ENCODE data around the gene ACSL1. TPM values are rescaled to one million over a fixed set of nuclear protein-coding genes. Genes with fewer than 3 reads are reported as not detected.

The ACSL1 gene
- total RNA-seq, 2 experiments from 2014 or later, result 16.0 to 16.1 TPM

- Mint-ChIP-seq H3K4me3 (no peak overlapping the region), H3K9me3 (no peaks in the 10 kb centered on the region), H3K4me1 (peaks cover 7% of the 10 kb centered on the region), H3K27ac (no peak overlapping the region), H3K36me3 (ENCODE audit: low read depth) (no peaks in the 10 kb centered on the region), H3K27me3 (peaks cover 5% of the 10 kb centered on the region)
- ChIA-PET CTCF (interaction anchor here (1.0 kb wide), 1 partner anchor 12 kb away, joined by 4 read pairs; no protein-coding TSS in a partner anchor), POLR2A (no interaction called here)
- no peak for DNase-seq
Observed at GRCh38 chr4:184833046-184833838, 7.5 kb upstream of the ACSL1 start.

DNA sequence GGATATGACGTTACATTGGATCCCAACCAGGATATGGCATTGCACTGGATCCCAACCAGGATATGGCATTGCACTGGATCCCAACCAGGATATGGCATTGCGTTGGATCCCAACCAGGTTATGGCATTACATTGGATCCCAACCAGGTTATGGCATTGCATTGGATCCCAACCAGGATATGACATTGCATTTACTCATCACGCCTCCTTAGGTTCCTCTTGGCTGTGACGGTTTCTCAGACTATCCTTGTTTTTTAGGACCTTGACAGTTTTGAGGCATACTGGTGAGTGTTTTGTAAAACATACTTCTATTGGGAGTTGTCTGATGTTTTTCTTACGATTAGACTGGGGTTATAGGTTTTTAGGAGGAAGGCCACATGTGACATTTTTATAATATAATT lies 5.4 kb upstream of the ACSL1 start:
- no peaks in the 10 kb centered on the region for H3K36me3 Mint-ChIP-seq (ENCODE audit: low read depth)
- H3K27ac Mint-ChIP-seq, result no peak overlapping the region
- POLR2A ChIA-PET, result no interaction called here
- H3K4me3 Mint-ChIP-seq, result no peak overlapping the region
- CTCF ChIA-PET, result no interaction called here
- DNase-seq, result no peak
- H3K27me3 Mint-ChIP-seq, result peaks cover 13% of the 10 kb centered on the region
- peaks cover 11% of the 10 kb centered on the region for H3K4me1 Mint-ChIP-seq
- no peaks in the 10 kb centered on the region for H3K9me3 Mint-ChIP-seq

DNA sequence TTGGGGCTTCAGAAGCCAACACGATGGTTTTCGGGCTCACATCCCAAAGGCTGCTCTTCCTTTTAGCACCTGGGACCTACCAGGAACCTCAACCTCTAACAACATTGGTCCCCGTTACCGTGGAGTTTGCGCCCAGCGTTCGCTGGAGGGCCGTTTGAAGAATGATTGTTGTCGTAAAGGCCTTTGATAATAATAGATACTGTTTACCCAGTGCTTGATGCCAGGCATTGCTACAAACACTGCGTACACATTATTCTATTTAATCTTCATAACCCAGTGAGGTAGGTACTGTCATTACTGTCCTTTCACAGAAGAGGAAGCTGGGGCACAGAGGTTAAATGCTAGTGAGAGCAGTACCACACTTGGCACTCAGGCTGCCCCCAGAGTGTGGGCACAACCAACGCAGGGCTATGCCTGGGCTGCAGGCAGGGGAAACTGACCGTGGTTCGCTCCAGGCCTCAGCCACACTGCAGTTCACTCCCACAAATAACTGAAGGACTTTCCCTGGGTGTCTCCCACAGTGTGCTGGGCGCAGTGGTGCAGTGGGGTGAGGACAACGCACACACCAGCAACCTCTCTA lies 1.0 kb upstream of the ACSL1 start:
- peaks cover 35% of the 10 kb centered on the region for H3K4me1 Mint-ChIP-seq
- H3K4me3 Mint-ChIP-seq, result peak overlapping the region; percentile 86
- no peaks in the 10 kb centered on the region for H3K36me3 Mint-ChIP-seq (ENCODE audit: low read depth)
- ChIA-PET POLR2A (interaction anchor here (0.9 to 2.3 kb wide), 6 partner anchors 9 to 558 kb away, joined by 3 to 7 read pairs (median 4); partner anchors contain the start of genes CASP3 and PRIMPOL), CTCF (no interaction called here)
- no peak for DNase-seq
- H3K27me3 Mint-ChIP-seq, result peaks cover 13% of the 10 kb centered on the region
- peak overlapping the region; percentile 65 for H3K27ac Mint-ChIP-seq
- no peaks in the 10 kb centered on the region for H3K9me3 Mint-ChIP-seq

DNA sequence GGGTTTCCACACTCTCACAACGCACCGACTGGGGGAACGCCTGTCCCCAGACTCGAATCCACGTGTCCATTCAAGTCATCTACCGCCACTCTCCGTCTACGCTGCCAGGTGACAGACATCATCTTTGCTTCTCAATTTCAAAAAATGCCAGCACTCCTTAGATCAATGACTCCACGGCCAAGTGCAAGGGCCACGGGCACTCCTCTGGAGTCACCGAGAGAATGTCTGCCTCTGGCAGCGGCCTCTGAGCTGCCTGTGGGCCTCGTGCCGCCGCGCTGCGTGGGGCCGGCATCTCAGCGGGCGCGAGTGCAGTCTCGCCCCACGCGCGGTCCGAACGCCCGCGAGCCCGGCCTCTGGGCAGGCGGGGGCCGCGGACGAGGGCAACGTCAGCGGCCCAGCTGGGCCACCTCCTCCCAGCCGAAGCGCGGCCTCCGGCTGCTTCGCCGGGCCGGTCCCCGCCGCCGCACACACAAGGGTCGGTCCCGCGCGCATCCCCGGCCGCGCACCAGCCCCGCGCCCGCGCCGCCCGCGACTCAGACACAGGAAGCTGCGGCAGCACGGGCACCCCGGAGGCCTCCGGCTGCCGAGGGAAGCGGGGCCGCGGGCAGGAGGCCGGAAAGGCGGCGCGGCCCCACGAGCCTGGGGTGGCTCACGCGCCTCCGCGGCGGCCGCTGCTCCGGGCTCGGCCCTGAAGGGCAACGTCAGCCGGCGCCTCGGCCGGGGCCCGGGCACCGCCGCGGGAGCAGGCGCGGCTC lies 450 bp downstream of the ACSL1 start:
- peaks cover 36% of the 10 kb centered on the region for H3K4me1 Mint-ChIP-seq
- peak overlapping the region; percentile 77 for H3K4me3 Mint-ChIP-seq
- DNase-seq, result peak; percentile 67
- H3K27ac Mint-ChIP-seq, result peak overlapping the region; percentile 69
- H3K9me3 Mint-ChIP-seq, result no peaks in the 10 kb centered on the region
- CTCF ChIA-PET, result interaction anchor here (1.0 to 1.3 kb wide), 3 partner anchors 84 to 561 kb away, joined by 3 to 4 read pairs (median 4); partner anchors contain the start of gene CENPU
- H3K36me3 Mint-ChIP-seq (ENCODE audit: low read depth), result no peaks in the 10 kb centered on the region
- POLR2A ChIA-PET, result interaction anchor here (0.6 to 2.6 kb wide), 8 partner anchors 12 to 570 kb away, joined by 3 to 21 read pairs (median 4); partner anchors contain the start of genes CASP3, CENPU, PRIMPOL and SLC25A4
- H3K27me3 Mint-ChIP-seq, result peaks cover 13% of the 10 kb centered on the region

DNA sequence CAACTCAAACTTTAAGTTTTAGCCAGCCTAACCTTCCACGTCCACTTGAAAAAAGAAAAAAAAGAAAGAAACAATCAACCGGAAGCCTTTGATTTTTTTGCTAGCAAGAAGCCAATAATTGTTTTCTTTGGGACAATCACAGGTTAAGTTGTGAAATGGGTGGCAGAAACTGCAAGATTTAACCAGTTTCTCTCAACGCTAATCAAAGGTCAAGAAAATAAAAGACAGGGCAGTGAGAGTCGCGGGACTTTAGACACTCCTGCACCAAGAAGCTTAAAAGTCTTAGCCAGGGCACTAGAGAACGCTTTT lies 1.0 kb downstream of the ACSL1 start:
- peaks cover 13% of the 10 kb centered on the region for H3K27me3 Mint-ChIP-seq
- H3K4me3 Mint-ChIP-seq, result peak overlapping the region; percentile 77
- H3K4me1 Mint-ChIP-seq, result peaks cover 38% of the 10 kb centered on the region
- ChIA-PET CTCF (interaction anchor here (1.0 to 1.3 kb wide), 3 partner anchors 84 to 561 kb away, joined by 3 to 4 read pairs (median 4); partner anchors contain the start of gene CENPU), POLR2A (interaction anchor here (1.0 to 2.6 kb wide), 7 partner anchors 11 to 570 kb away, joined by 3 to 21 read pairs (median 3); partner anchors contain the start of genes CENPU and SLC25A4)
- H3K27ac Mint-ChIP-seq, result peak overlapping the region; percentile 69
- DNase-seq, result no peak
- no peaks in the 10 kb centered on the region for H3K9me3 Mint-ChIP-seq
- no peaks in the 10 kb centered on the region for H3K36me3 Mint-ChIP-seq (ENCODE audit: low read depth)

- peaks cover 38% of the 10 kb centered on the region for H3K4me1 Mint-ChIP-seq
- H3K9me3 Mint-ChIP-seq, result no peaks in the 10 kb centered on the region
- ChIA-PET CTCF (interaction anchor here (1.0 to 1.3 kb wide), 3 partner anchors 83 to 560 kb away, joined by 3 to 4 read pairs (median 4); partner anchors contain the start of gene CENPU), POLR2A (interaction anchor here (1.0 to 2.6 kb wide), 4 partner anchors 11 to 559 kb away, joined by 3 to 21 read pairs (median 3); partner anchors contain the start of gene CENPU)
- peaks cover 11% of the 10 kb centered on the region for H3K27me3 Mint-ChIP-seq
- peak overlapping the region; percentile 69 for H3K27ac Mint-ChIP-seq
- no peak for DNase-seq
- H3K36me3 Mint-ChIP-seq (ENCODE audit: low read depth), result no peaks in the 10 kb centered on the region
- peak overlapping the region; percentile 77 for H3K4me3 Mint-ChIP-seq
Observed at GRCh38 chr4:184824081-184824775, 1.5 kb downstream of the ACSL1 start.

DNA sequence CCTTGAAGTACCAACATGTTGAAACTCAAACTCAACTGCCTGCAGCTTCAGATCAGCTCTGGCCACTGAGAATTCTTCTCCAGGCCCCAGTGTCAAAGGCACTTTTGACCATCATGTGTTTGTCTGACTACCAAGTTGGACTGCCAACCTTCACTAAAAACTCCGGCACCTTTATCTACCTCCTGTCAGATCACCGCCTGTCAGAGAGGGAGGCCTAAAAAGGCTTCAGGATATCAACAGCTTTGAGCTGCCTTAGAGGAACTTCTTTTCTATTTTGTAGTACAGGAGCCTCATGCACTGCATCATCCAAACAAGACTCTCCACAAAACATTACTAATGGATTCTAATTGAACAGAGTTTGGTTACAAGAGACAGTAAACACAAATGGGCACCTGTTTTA lies 2.8 kb downstream of the ACSL1 start:
- no peaks in the 10 kb centered on the region for H3K9me3 Mint-ChIP-seq
- no peak overlapping the region for H3K4me3 Mint-ChIP-seq
- ChIA-PET CTCF (interaction anchor here (1.2 kb wide), 1 partner anchor 77 kb away, joined by 4 read pairs; no protein-coding TSS in a partner anchor), POLR2A (interaction anchor here (3.4 kb wide), 1 partner anchor 89 kb away, joined by 10 read pairs; the partner anchor contains the start of gene CENPU)
- H3K27ac Mint-ChIP-seq, result no peak overlapping the region
- peaks cover 45% of the 10 kb centered on the region for H3K4me1 Mint-ChIP-seq
- no peaks in the 10 kb centered on the region for H3K36me3 Mint-ChIP-seq (ENCODE audit: low read depth)
- peaks cover 7% of the 10 kb centered on the region for H3K27me3 Mint-ChIP-seq
- DNase-seq, result no peak

DNA sequence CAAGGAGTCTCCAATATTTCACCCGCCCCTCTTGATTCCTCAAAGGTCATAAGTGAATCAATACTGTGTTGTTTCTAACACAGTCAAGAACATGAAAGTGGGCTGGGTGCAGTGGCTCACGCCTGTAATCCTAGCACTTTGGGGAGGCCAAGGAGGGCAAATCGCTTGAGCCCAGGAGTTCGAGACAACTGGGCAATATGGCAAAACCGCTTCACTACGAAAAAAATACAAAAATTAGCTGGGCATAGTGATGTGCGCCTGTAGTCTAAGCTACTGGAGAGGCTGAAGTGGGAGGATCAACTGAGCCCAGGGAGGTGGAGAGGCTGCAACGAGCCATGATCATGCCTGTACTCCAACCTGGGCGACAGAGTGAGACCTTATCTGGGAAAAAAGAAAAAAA lies 3.4 kb downstream of the ACSL1 start:
- no peak for DNase-seq
- Mint-ChIP-seq H3K4me1 (peaks cover 43% of the 10 kb centered on the region), H3K36me3 (ENCODE audit: low read depth) (no peaks in the 10 kb centered on the region), H3K4me3 (no peak overlapping the region), H3K9me3 (no peaks in the 10 kb centered on the region), H3K27ac (no peak overlapping the region), H3K27me3 (peaks cover 3% of the 10 kb centered on the region)
- ChIA-PET CTCF (interaction anchor here (0.6 to 1.2 kb wide), 2 partner anchors 52 to 77 kb away, joined by 3 to 4 read pairs; no protein-coding TSS in a partner anchor), POLR2A (interaction anchor here (3.4 kb wide), 1 partner anchor 88 kb away, joined by 10 read pairs; the partner anchor contains the start of gene CENPU)

DNA sequence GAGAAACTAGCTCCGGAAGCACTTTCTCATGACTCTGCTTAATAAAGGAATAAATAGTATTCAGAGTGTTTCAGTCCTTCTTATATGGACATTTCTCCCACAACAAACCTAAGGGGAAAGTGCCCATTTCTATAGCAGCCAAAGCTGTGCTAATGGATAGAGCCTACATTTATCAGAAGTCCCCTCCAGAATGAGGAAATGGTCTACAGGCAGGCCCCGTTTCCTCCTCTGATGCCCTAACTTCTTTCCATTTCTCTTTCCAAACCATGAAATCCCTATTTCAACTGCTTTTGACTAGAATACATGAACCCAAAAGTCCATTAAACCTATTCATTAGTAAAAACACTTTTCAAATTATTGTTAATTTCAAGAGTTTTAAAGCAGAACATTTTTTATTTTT lies 4.5 kb downstream of the ACSL1 start:
- no peaks in the 10 kb centered on the region for H3K36me3 Mint-ChIP-seq (ENCODE audit: low read depth)
- no peaks in the 10 kb centered on the region for H3K27me3 Mint-ChIP-seq
- ChIA-PET POLR2A (interaction anchor here (3.4 kb wide), 1 partner anchor 87 kb away, joined by 10 read pairs; the partner anchor contains the start of gene CENPU), CTCF (no interaction called here)
- peaks cover 34% of the 10 kb centered on the region for H3K4me1 Mint-ChIP-seq
- H3K9me3 Mint-ChIP-seq, result no peaks in the 10 kb centered on the region
- no peak for DNase-seq
- H3K4me3 Mint-ChIP-seq, result no peak overlapping the region
- H3K27ac Mint-ChIP-seq, result no peak overlapping the region

DNA sequence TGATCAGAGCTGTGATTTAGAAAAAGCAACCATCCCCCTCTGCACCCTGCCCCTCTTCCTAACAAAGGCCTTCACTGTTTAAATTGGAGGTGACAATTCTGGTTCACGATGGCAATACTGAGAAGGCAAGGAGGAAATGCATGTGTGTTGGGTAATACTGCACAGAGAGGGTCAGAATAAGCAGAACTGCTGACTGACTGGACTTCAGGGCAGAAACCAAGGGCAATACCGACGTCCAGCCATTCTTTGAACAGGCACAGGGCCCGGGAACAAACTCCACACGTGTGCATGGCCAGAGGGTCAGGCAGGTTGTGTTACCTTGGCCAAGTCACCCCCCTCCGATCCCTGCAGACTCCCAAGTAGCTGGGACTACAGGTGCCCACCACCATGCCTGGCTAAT lies 6.0 kb downstream of the ACSL1 start:
- POLR2A ChIA-PET, result interaction anchor here (1.1 kb wide), 1 partner anchor 62 kb away, joined by 4 read pairs; no protein-coding TSS in a partner anchor
- Mint-ChIP-seq H3K4me1 (peaks cover 36% of the 10 kb centered on the region), H3K36me3 (ENCODE audit: low read depth) (no peaks in the 10 kb centered on the region), H3K9me3 (no peaks in the 10 kb centered on the region), H3K4me3 (no peak overlapping the region), H3K27ac (no peak overlapping the region), H3K27me3 (no peaks in the 10 kb centered on the region)
- CTCF ChIA-PET, result interaction anchor here (1.0 kb wide), 1 partner anchor 74 kb away, joined by 3 read pairs; no protein-coding TSS in a partner anchor
- no peak for DNase-seq

- Mint-ChIP-seq H3K36me3 (ENCODE audit: low read depth) (no peaks in the 10 kb centered on the region), H3K4me3 (no peak overlapping the region), H3K27ac (no peak overlapping the region), H3K27me3 (no peaks in the 10 kb centered on the region), H3K4me1 (peaks cover 22% of the 10 kb centered on the region), H3K9me3 (no peaks in the 10 kb centered on the region)
- CTCF ChIA-PET, result no interaction called here
- DNase-seq, result no peak
- POLR2A ChIA-PET, result no interaction called here
Observed at GRCh38 chr4:184818216-184818564, 7.6 kb downstream of the ACSL1 start.

DNA sequence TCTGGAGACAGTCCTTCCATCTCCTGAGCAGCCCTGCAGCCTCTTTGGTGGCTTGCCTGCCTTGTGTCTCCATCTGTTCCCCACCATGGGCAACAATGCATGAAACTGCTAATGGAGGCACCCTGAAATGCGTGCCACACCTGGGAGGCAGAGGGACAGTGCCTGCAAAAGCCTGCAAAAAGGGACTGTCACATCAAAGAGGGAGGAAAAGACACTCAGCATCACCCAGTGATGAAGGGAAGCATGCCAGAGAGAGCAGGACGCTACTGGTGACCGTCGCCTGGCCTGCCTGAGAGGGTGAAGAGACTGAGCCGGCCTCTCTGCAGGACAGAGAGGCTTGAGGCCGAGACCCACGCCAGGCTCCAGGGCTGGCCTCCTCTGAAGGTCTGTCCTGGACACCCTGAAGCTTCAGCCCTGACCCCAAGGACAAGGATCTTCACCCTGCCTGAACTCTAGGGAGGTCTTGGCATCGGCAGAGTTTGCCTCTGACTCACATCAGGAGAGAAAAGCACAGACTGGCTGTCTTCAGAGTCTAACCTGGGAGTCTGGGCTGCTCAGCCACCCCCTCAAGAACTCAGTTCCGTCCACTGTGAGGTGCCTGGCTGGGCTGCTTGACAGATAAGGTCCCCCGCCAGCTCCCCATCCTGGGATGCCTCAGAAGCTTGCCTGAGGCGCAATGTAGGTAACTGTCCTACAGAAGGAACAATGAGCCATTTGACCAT lies 8.1 kb downstream of the ACSL1 start:
- peaks cover 18% of the 10 kb centered on the region for H3K4me1 Mint-ChIP-seq
- H3K9me3 Mint-ChIP-seq, result no peaks in the 10 kb centered on the region
- H3K36me3 Mint-ChIP-seq (ENCODE audit: low read depth), result no peaks in the 10 kb centered on the region
- H3K4me3 Mint-ChIP-seq, result no peak overlapping the region
- ChIA-PET POLR2A (no interaction called here), CTCF (no interaction called here)
- DNase-seq, result no peak
- no peaks in the 10 kb centered on the region for H3K27me3 Mint-ChIP-seq
- H3K27ac Mint-ChIP-seq, result no peak overlapping the region
